WTC11 (cell line): ENCODE data around the gene NAA25.
"Not testable (repeated sequence)": the region's sequence is repeated elsewhere in the genome, so short reads cannot be mapped to it uniquely, and the experiment has no call there.

ENCODE experiments used
- AFF4 ChIP-seq: sonication (generic); formaldehyde crosslinking; IDR thresholded peaks from 2 replicates; pipeline ENCODE4 v1.8.1; 2023; ENCODE audit warnings: mild to moderate bottlenecking, missing genetic modification reagents, borderline replicate concordance
- ATF3 ChIP-seq: sonication (generic); formaldehyde crosslinking; conservative IDR thresholded peaks from 2 replicates; pipeline ENCODE4 v1.8.1; 2022; ENCODE audit warnings: mild to moderate bottlenecking, missing genetic modification reagents
- CREB1 ChIP-seq: sonication (generic); formaldehyde crosslinking; IDR thresholded peaks from 2 replicates; pipeline ENCODE4 v1.8.0; 2023; ENCODE audit warnings: mild to moderate bottlenecking, missing genetic modification reagents
- CREM ChIP-seq: sonication (generic); formaldehyde crosslinking; IDR thresholded peaks from 2 replicates; pipeline ENCODE4 v1.8.1; 2022; ENCODE audit warnings: mild to moderate bottlenecking, missing genetic modification reagents, moderate library complexity
- E2F4 ChIP-seq: sonication (generic); formaldehyde crosslinking; IDR thresholded peaks from 2 replicates; pipeline ENCODE4 v1.8.1; 2022; ENCODE audit warnings: low read depth, mild to moderate bottlenecking, moderate library complexity, missing genetic modification reagents, borderline replicate concordance
- HMGXB4 ChIP-seq: sonication (generic); formaldehyde crosslinking; IDR thresholded peaks from 2 replicates; pipeline ENCODE4 v1.8.1; 2023; ENCODE audit warnings: mild to moderate bottlenecking, moderate library complexity, missing genetic modification reagents
- KAT7 ChIP-seq: sonication (generic); formaldehyde crosslinking; IDR thresholded peaks from 2 replicates; pipeline ENCODE4 v1.8.1; 2023; ENCODE audit warnings: missing genetic modification reagents, mild to moderate bottlenecking, borderline replicate concordance
- USF2 ChIP-seq: sonication (generic); formaldehyde crosslinking; IDR thresholded peaks from 2 replicates; pipeline ENCODE4 v1.8.1; 2023; ENCODE audit warnings: mild to moderate bottlenecking, missing genetic modification reagents, moderate library complexity
- ZBTB21 ChIP-seq: sonication (generic); formaldehyde crosslinking; IDR thresholded peaks from 2 replicates; pipeline ENCODE4 v1.8.1; 2023; ENCODE audit warnings: mild to moderate bottlenecking, missing genetic modification reagents, borderline replicate concordance
- TF ChIP-seq, protein P1 (sequence below): fragments of 200-600 bp; IDR thresholded peaks from 2 replicates; pipeline ENCODE4 v1.8.0; 2022; ENCODE audit warnings: antibody characterized with exemption
- TF ChIP-seq, protein P2 (sequence below): sonication (generic); formaldehyde crosslinking; IDR thresholded peaks from 2 replicates; pipeline ENCODE4 v1.8.0; 2022; ENCODE audit warnings: mild to moderate bottlenecking, missing genetic modification reagents
- TF ChIP-seq, protein P3 (sequence below): sonication (generic); formaldehyde crosslinking; IDR thresholded peaks from 2 replicates; pipeline ENCODE4 v1.8.1; 2022; ENCODE audit warnings: mild to moderate bottlenecking, moderate library complexity, missing genetic modification reagents

DNA sequence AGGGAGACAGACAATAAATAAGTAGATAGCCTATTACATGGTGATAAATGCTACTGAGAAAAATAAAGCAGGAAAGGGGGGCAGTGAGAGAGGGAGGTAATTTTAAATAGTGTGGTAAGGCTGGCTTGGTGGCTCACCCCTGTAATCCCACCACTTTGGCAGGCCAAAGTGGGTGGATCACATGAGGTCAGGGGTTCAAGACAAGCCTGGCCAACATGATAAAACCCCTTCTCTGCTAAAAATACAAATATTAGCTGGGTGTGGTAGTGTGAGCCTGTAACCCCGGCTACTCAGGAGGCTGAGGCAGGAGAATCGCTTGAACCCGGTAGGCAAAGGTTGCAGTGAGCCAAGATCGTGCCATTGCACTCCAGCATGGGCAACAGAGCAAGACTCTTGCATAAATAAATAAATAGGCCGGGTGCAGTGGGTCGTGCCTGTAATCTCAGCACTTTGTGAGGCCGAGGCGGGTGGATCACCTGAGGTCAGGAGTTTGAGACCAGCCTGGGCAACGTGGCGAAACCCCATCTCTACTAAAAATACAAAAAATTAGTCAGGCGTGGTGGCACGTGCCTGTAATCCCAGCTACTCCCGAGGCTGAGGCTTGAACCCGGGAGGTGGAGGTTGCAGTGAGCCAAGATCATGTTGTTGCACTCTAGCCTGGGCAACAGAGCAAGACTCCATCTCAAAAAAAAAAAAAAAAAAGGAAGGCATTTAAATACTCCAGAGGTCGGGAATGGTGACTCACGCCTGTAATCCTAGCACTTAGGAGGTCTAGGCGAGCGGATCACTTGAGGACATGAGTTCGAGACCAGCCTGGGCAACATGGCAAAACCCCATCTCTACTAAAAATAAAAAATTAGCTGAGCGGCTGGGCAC lies 2.4 kb upstream of the NAA25 start:
- not testable (repeated sequence) for TF ChIP-seq AFF4 (CRISPR knock-in tag); CREM (CRISPR knock-in tag); ATF3; HMGXB4; CREB1 (CRISPR knock-in tag); KAT7 (CRISPR knock-in tag); USF2; ZBTB21 (CRISPR knock-in tag); E2F4 (CRISPR knock-in tag)
- TF ChIP-seq, protein P1, sequence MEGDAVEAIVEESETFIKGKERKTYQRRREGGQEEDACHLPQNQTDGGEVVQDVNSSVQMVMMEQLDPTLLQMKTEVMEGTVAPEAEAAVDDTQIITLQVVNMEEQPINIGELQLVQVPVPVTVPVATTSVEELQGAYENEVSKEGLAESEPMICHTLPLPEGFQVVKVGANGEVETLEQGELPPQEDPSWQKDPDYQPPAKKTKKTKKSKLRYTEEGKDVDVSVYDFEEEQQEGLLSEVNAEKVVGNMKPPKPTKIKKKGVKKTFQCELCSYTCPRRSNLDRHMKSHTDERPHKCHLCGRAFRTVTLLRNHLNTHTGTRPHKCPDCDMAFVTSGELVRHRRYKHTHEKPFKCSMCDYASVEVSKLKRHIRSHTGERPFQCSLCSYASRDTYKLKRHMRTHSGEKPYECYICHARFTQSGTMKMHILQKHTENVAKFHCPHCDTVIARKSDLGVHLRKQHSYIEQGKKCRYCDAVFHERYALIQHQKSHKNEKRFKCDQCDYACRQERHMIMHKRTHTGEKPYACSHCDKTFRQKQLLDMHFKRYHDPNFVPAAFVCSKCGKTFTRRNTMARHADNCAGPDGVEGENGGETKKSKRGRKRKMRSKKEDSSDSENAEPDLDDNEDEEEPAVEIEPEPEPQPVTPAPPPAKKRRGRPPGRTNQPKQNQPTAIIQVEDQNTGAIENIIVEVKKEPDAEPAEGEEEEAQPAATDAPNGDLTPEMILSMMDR, result not testable (repeated sequence)
- TF ChIP-seq, protein P2, sequence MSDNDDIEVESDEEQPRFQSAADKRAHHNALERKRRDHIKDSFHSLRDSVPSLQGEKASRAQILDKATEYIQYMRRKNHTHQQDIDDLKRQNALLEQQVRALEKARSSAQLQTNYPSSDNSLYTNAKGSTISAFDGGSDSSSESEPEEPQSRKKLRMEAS, result not testable (repeated sequence)
- TF ChIP-seq, protein P3, sequence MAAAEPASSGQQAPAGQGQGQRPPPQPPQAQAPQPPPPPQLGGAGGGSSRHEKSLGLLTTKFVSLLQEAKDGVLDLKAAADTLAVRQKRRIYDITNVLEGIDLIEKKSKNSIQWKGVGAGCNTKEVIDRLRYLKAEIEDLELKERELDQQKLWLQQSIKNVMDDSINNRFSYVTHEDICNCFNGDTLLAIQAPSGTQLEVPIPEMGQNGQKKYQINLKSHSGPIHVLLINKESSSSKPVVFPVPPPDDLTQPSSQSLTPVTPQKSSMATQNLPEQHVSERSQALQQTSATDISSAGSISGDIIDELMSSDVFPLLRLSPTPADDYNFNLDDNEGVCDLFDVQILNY (CRISPR knock-in tag), result not testable (repeated sequence)
